NB4 (cell line): ENCODE results near the gene RPL10.

Source experiments
- DNase-seq: peaks from one replicate; pipeline ENCODE4 v3.0.0; 2010; ENCODE audit warnings: low read depth
- H3K4me3 ChIP-seq: one replicate; pipeline ENCODE4 v1.5.1; 2011; ENCODE audit warnings: mild to moderate bottlenecking, low read depth, low read length, moderate library complexity
- CTCF ChIP-seq: IDR thresholded peaks from one replicate; pipeline ENCODE4 v1.5.1; 2012; ENCODE audit warnings: low read depth, low read length
- MAX ChIP-seq: IDR thresholded peaks from 2 replicates; pipeline ENCODE4 v1.6.1; 2011; ENCODE audit warnings: low read depth, low read length
- MYC ChIP-seq: IDR thresholded peaks from 2 replicates; pipeline ENCODE4 v1.6.1; 2011; ENCODE audit warnings: low read depth, low read length
- POLR2A ChIP-seq: IDR thresholded peaks from 2 replicates; pipeline ENCODE4 v1.6.1; 2011; ENCODE audit warnings: mild to moderate bottlenecking; ENCODE audit not compliant: insufficient read length; ENCODE audit errors: extremely low read depth

The RPL10 gene

GRCh38 chrX:154426916-154427770 lies 29.0 kb downstream of the RPL10 start:
- no peak overlapping the region for H3K4me3 ChIP-seq
- peak; percentile 45 for DNase-seq
- TF ChIP-seq POLR2A (no peak), CTCF (no peak), MAX (no peak), MYC (no peak)

- DNase-seq = peak; percentile 95
- H3K4me3 ChIP-seq = peak within 1 kb of the TSS; percentile 66
- TF ChIP-seq MYC = no peak; the same call in 1 of the 2 replicates
- TF ChIP-seq POLR2A = peak; percentile 28
- TF ChIP-seq CTCF = no peak
- TF ChIP-seq MAX = peak; percentile 12; the same call in 1 of the 2 replicates
Measured at GRCh38 chrX:154428176-154429171, 30.3 kb downstream of the RPL10 start, which contains the start of gene ATP6AP1. TSS of gene ATP6AP1 (plus strand) at chrX:154428677. CDS start at chrX:154428693, 16 bp downstream.

- TF ChIP-seq MYC = no peak
- TF ChIP-seq MAX = no peak
- no peak for TF ChIP-seq POLR2A
- TF ChIP-seq CTCF = no peak
- DNase-seq = no peak
- peak overlapping the region; percentile 66 for H3K4me3 ChIP-seq
Measured at GRCh38 chrX:154429711-154430110, 31.5 kb downstream of the RPL10 start.

GRCh38 chrX:154430479-154430878 lies 32.3 kb downstream of the RPL10 start:
- TF ChIP-seq MYC (no peak), POLR2A (no peak), MAX (no peak), CTCF (no peak)
- DNase-seq = peak; percentile 42
- H3K4me3 ChIP-seq = peak overlapping the region; percentile 46

GRCh38 chrX:154430916-154431315 lies 32.7 kb downstream of the RPL10 start:
- DNase-seq = peak; percentile 81
- TF ChIP-seq CTCF (no peak), MYC (no peak)
- H3K4me3 ChIP-seq = peak overlapping the region; percentile 46
